PC-3 (cell line): Measurements from ENCODE around the gene BOD1.

Experiments used
- EZH2phosphoT487 ChIP-seq: fragments of 300-600 bp; sonication (generic); IDR thresholded peaks from 2 replicates; pipeline ENCODE4 v1.6.1; 2018; ENCODE audit warnings: mild to moderate bottlenecking, antibody characterized with exemption, low read length, borderline replicate concordance
- TF ChIP-seq, protein P1 (sequence below): fragments of 300-600 bp; sonication (generic); conservative IDR thresholded peaks from 2 replicates; pipeline ENCODE4 v1.5.1; 2017; ENCODE audit warnings: antibody characterized with exemption, low read depth, mild to moderate bottlenecking, low read length

DNA sequence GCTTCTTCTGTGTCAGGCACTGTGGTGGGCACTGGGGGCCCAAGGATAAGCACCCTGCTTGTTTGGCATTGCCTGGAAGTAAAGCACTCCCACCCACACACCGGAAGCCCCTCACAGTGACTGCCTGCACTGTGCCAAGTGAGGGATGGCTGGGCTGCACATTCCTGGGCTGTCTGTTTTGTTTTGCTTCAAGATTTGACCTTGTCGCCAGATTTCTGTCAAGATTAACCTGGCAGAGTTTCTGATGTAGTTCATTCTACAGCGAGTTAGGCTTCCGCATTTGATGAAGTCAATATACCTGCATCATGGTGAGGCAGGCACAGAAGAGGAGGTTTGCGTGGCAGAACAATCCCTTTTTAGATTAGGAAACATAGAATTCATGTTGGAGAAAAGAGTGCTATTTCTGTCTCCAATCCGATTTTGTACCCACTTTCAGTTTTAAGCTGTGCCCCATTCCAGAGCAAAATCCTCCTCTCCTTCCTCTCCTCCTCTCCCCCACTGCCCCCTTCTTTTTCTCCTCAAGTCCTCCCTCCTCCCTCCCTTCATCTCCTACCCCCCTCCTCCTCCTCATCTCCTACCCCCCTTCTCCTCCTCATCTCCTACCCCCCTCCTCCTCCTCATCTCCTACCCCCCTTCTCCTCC lies 14.4 kb upstream of the BOD1 start:
- TF ChIP-seq, protein P1, sequence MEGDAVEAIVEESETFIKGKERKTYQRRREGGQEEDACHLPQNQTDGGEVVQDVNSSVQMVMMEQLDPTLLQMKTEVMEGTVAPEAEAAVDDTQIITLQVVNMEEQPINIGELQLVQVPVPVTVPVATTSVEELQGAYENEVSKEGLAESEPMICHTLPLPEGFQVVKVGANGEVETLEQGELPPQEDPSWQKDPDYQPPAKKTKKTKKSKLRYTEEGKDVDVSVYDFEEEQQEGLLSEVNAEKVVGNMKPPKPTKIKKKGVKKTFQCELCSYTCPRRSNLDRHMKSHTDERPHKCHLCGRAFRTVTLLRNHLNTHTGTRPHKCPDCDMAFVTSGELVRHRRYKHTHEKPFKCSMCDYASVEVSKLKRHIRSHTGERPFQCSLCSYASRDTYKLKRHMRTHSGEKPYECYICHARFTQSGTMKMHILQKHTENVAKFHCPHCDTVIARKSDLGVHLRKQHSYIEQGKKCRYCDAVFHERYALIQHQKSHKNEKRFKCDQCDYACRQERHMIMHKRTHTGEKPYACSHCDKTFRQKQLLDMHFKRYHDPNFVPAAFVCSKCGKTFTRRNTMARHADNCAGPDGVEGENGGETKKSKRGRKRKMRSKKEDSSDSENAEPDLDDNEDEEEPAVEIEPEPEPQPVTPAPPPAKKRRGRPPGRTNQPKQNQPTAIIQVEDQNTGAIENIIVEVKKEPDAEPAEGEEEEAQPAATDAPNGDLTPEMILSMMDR: no peak
- no peak for TF ChIP-seq EZH2phosphoT487
